ENCODE data around the gene UBE2Q2.
A peak's percentile ranks its signal among the peaks of the same experiment; 100 is the strongest.

The UBE2Q2 gene

DNA sequence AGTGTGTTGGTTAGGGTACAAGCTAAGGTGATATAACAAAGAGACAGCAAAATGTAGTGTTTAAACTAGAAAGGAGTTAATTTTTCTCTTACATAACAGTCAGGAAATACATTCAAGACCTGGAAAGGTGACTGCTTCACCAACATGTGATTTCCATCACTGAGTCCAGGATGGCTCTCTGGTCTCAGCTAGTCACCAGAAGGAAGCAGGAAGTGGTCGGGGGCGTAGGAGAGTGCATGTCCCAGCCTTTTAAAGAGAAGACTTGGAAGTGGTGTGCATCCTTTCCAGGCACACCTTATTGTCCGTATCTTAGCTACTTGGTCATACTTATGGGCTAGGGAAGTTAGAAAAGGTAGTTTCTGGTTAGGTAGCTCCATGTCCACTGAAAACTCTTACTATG lies 11.1 kb upstream of the UBE2Q2 start:
- Mint-ChIP-seq H3K4me1 (peaks cover 35% of the 10 kb centered on the region), H3K9me3 (no peaks in the 10 kb centered on the region), H3K27ac (no peak overlapping the region), H3K36me3 (ENCODE audit: low read depth) (no peaks in the 10 kb centered on the region), H3K4me3 (no peak overlapping the region), H3K27me3 (ENCODE audit: low read depth, poor library complexity) (peaks cover 3% of the 10 kb centered on the region)
- DNase-seq, result no peak
- TF ChIP-seq CTCF (IDR thresholded peaks at IDR 0.05), result no peak

- Mint-ChIP-seq H3K4me3 (no peak overlapping the region), H3K27me3 (ENCODE audit: low read depth, poor library complexity) (peaks cover 3% of the 10 kb centered on the region), H3K9me3 (no peaks in the 10 kb centered on the region), H3K27ac (peak overlapping the region; percentile 53), H3K36me3 (ENCODE audit: low read depth) (no peaks in the 10 kb centered on the region), H3K4me1 (peaks cover 35% of the 10 kb centered on the region)
- no peak for DNase-seq
- TF ChIP-seq CTCF (IDR thresholded peaks at IDR 0.05), result no peak
These were observed 9.2 kb upstream of the UBE2Q2 start for GRCh38 chr15:75834021-75834420.

- Mint-ChIP-seq H3K9me3 (no peaks in the 10 kb centered on the region), H3K4me1 (peaks cover 23% of the 10 kb centered on the region), H3K27ac (no peak overlapping the region), H3K36me3 (ENCODE audit: low read depth) (no peaks in the 10 kb centered on the region), H3K27me3 (ENCODE audit: low read depth, poor library complexity) (peaks cover 3% of the 10 kb centered on the region), H3K4me3 (no peak overlapping the region)
- DNase-seq, result no peak
- no peak for TF ChIP-seq CTCF (IDR thresholded peaks at IDR 0.05)
These were observed 7.0 kb upstream of the UBE2Q2 start for GRCh38 chr15:75835990-75836958.

DNA sequence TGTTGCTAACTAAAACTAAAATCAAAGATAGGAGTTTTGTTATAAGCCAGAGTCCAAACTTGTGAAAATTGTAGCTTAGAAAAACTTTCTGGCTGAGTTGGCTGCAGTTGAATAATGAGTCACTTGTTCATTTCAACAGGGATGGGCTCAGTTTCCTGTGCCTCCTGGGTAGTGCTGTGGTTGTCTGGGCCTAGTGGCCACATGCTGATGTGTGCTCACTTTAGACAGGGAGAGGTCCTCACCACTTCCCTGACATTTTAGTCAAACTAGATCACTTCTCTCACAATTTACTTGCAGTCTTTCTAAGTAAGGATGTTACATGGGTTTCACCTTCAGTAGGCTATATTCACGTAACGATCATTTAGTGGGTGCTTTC lies 6.3 kb upstream of the UBE2Q2 start:
- H3K27ac Mint-ChIP-seq, result no peak overlapping the region
- TF ChIP-seq CTCF (IDR thresholded peaks at IDR 0.05), result no peak
- peaks cover 10% of the 10 kb centered on the region for H3K27me3 Mint-ChIP-seq (ENCODE audit: low read depth, poor library complexity)
- H3K9me3 Mint-ChIP-seq, result no peaks in the 10 kb centered on the region
- no peaks in the 10 kb centered on the region for H3K36me3 Mint-ChIP-seq (ENCODE audit: low read depth)
- H3K4me3 Mint-ChIP-seq, result no peak overlapping the region
- peaks cover 16% of the 10 kb centered on the region for H3K4me1 Mint-ChIP-seq
- DNase-seq, result no peak

- DNase-seq, result no peak
- TF ChIP-seq CTCF (IDR thresholded peaks at IDR 0.05), result no peak
- peaks cover 17% of the 10 kb centered on the region for H3K27me3 Mint-ChIP-seq (ENCODE audit: low read depth, poor library complexity)
- no peak overlapping the region for H3K4me3 Mint-ChIP-seq
- H3K9me3 Mint-ChIP-seq, result no peaks in the 10 kb centered on the region
- peaks cover 8% of the 10 kb centered on the region for H3K36me3 Mint-ChIP-seq (ENCODE audit: low read depth)
- peaks cover 16% of the 10 kb centered on the region for H3K4me1 Mint-ChIP-seq
- no peak overlapping the region for H3K27ac Mint-ChIP-seq
These were observed 2.6 kb upstream of the UBE2Q2 start for GRCh38 chr15:75840659-75841058.

GRCh38 chr15:75841626-75842025 lies 1.6 kb upstream of the UBE2Q2 start:
- peak overlapping the region; percentile 85 for H3K4me3 Mint-ChIP-seq
- DNase-seq, result no peak
- H3K36me3 Mint-ChIP-seq (ENCODE audit: low read depth), result peaks cover 10% of the 10 kb centered on the region
- peaks cover 26% of the 10 kb centered on the region for H3K4me1 Mint-ChIP-seq
- H3K9me3 Mint-ChIP-seq, result no peaks in the 10 kb centered on the region
- TF ChIP-seq CTCF (IDR thresholded peaks at IDR 0.05), result no peak
- no peak overlapping the region for H3K27ac Mint-ChIP-seq
- peaks cover 17% of the 10 kb centered on the region for H3K27me3 Mint-ChIP-seq (ENCODE audit: low read depth, poor library complexity)
